GM12864 (cell line): Measurements from ENCODE around the gene IPO9.
"Not testable (repeated sequence)": the region's sequence is repeated elsewhere in the genome, so short reads cannot be mapped to it uniquely, and the experiment has no call there.

Source experiments
- DNase-seq: peaks from one replicate; pipeline ENCODE4 v3.0.0-alpha.2; 2011; ENCODE audit warnings: low read depth
- H3K4me3 ChIP-seq: 2 replicates; pipeline ENCODE4 v1.5.1; 2011; ENCODE audit warnings: mild to moderate bottlenecking, low read depth, low read length, control low read depth
- CTCF ChIP-seq: IDR thresholded peaks from 2 replicates; pipeline ENCODE4 v1.5.1; 2011; ENCODE audit warnings: low read depth, mild to moderate bottlenecking, moderate library complexity, low read length, control low read depth, inconsistent platforms; ENCODE audit errors: missing control alignments

Gene IPO9

GRCh38 chr1:201847150-201847549 is 18.2 kb downstream of the IPO9 start:
- no peak for DNase-seq
- no peak for TF ChIP-seq CTCF
- no peak overlapping the region for H3K4me3 ChIP-seq

- no peak overlapping the region for H3K4me3 ChIP-seq
- no peak for DNase-seq
- TF ChIP-seq CTCF, result no peak
These were observed 19.3 kb downstream of the IPO9 start for GRCh38 chr1:201848230-201848629.

- no peak for DNase-seq
- H3K4me3 ChIP-seq, result no peak overlapping the region
- no peak for TF ChIP-seq CTCF
These were observed 20.6 kb downstream of the IPO9 start for GRCh38 chr1:201849372-201850052.

GRCh38 chr1:201850053-201850397 is 21.1 kb downstream of the IPO9 start:
- DNase-seq, result no peak
- H3K4me3 ChIP-seq, result no peak overlapping the region
- TF ChIP-seq CTCF, result no peak

GRCh38 chr1:201851949-201852348 is 23.0 kb downstream of the IPO9 start:
- H3K4me3 ChIP-seq, result no peak overlapping the region
- DNase-seq, result no peak
- no peak for TF ChIP-seq CTCF

- H3K4me3 ChIP-seq, DNase-seq: not testable (repeated sequence)
These were observed 27.8 kb downstream of the IPO9 start for GRCh38 chr1:201856722-201857121.

GRCh38 chr1:201859424-201859823 is 30.5 kb downstream of the IPO9 start:
- no peak for DNase-seq
- no peak for TF ChIP-seq CTCF
- no peak overlapping the region for H3K4me3 ChIP-seq
